Measurements from ENCODE around the gene KANSL1L.

DNA sequence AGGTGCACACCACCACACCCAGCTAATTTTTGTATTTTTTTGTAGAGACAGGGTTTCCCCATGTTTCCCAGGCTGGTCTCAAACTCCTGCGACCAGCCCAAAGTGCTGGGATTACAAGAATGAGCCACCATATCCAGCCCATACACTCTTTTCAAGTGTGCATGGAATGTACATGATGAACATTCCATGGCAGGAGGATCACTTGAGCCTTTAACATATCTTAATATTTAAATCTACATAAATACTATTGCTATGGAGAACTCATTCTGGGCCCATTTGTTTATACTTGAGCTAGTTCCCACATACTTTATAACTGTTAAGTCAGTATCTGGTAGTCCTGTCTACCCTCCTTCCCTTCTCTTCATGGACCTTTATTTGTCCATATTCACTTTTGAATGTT, 120.3 kb downstream of the KANSL1L start:
- TF ChIP-seq, protein P1, sequence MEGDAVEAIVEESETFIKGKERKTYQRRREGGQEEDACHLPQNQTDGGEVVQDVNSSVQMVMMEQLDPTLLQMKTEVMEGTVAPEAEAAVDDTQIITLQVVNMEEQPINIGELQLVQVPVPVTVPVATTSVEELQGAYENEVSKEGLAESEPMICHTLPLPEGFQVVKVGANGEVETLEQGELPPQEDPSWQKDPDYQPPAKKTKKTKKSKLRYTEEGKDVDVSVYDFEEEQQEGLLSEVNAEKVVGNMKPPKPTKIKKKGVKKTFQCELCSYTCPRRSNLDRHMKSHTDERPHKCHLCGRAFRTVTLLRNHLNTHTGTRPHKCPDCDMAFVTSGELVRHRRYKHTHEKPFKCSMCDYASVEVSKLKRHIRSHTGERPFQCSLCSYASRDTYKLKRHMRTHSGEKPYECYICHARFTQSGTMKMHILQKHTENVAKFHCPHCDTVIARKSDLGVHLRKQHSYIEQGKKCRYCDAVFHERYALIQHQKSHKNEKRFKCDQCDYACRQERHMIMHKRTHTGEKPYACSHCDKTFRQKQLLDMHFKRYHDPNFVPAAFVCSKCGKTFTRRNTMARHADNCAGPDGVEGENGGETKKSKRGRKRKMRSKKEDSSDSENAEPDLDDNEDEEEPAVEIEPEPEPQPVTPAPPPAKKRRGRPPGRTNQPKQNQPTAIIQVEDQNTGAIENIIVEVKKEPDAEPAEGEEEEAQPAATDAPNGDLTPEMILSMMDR (conservative IDR thresholded peaks at IDR 0.05 in 1 of 2, IDR thresholded peaks at IDR 0.05 in 1 of 2; ENCODE audit: low read depth in 1 of 2, low read length in 2 of 2) = no peak
- TF ChIP-seq EZH2 (IDR thresholded peaks at IDR 0.05; ENCODE audit: low read length, missing control alignments) = no peak

Data from fibroblast of lung (primary cell).